ENCODE results near the gene SYNDIG1L.

The SYNDIG1L gene

DNA sequence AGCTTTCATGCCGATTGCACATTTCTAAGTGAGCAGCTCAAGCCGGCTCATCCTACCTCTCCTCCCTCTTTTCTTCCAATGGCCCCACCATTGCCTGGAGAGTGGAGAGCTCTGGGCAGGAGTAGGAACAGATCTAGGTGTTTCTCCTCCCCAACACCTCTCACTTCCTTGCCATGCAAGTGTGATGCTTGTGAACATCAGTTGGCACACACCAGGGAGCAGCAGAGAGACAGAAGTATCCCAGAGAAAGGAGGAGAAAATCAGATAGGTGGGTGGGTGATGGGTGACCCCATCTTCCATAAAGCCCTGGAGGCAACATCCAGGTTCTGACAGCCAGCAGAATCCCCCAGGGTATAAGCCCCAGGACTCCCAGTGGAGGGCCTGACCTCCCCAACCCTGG lies 39.3 kb upstream of the SYNDIG1L start:
- TF ChIP-seq, protein P1, sequence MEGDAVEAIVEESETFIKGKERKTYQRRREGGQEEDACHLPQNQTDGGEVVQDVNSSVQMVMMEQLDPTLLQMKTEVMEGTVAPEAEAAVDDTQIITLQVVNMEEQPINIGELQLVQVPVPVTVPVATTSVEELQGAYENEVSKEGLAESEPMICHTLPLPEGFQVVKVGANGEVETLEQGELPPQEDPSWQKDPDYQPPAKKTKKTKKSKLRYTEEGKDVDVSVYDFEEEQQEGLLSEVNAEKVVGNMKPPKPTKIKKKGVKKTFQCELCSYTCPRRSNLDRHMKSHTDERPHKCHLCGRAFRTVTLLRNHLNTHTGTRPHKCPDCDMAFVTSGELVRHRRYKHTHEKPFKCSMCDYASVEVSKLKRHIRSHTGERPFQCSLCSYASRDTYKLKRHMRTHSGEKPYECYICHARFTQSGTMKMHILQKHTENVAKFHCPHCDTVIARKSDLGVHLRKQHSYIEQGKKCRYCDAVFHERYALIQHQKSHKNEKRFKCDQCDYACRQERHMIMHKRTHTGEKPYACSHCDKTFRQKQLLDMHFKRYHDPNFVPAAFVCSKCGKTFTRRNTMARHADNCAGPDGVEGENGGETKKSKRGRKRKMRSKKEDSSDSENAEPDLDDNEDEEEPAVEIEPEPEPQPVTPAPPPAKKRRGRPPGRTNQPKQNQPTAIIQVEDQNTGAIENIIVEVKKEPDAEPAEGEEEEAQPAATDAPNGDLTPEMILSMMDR (IDR thresholded peaks at IDR 0.05; ENCODE audit: insufficient read depth, low read depth, low read length, missing control alignments): no peak
- no peak for DNase-seq (ENCODE audit: low read depth)
- H3K4me3 ChIP-seq (ENCODE audit: low read length): no peak overlapping the region

DNA sequence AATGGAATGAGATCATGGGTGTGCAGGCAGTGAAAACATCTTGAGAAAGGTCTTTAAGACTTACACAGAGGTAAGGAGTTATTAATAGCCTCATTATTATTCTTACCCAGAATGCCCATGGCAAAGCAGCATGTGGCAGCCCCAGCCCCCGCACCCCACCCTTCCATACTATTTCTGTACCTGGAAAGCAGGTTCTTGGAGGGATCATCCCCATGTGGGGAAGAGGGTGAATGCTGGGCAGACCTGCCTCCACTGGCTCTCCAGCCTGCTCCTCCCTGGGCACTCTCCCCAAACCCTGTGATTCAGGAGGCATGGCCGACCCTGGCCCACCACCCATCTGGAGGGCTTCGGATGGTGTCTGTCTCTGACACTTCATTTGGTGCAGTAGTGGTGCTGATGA lies 38.8 kb upstream of the SYNDIG1L start:
- no peak overlapping the region for H3K4me3 ChIP-seq (ENCODE audit: low read length)
- TF ChIP-seq, protein P1 (IDR thresholded peaks at IDR 0.05; ENCODE audit: insufficient read depth, low read depth, low read length, missing control alignments): no peak
- no peak for DNase-seq (ENCODE audit: low read depth)

DNA sequence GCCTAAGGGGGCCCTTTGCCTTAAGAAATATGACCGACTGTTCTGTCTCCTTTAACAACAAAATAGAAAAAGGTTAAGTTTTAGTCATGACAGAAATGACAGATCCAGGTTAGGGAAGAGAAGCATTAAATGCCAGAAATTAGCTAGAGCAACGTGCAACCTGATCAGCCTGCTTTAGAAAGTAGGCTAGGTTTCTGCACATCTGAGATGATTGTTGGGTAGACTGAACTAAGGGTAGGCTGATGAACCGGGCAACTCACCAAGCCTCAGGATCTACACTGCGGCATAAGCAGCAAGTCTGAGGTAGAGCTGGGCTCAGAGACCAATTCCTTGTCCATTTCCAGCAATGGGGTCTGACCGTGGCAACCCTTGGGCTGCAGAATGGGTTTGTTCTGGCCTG lies 37.7 kb upstream of the SYNDIG1L start:
- DNase-seq (ENCODE audit: low read depth): no peak
- H3K4me3 ChIP-seq (ENCODE audit: low read length): no peak overlapping the region
- TF ChIP-seq, protein P1 (IDR thresholded peaks at IDR 0.05; ENCODE audit: insufficient read depth, low read depth, low read length, missing control alignments): no peak

DNA sequence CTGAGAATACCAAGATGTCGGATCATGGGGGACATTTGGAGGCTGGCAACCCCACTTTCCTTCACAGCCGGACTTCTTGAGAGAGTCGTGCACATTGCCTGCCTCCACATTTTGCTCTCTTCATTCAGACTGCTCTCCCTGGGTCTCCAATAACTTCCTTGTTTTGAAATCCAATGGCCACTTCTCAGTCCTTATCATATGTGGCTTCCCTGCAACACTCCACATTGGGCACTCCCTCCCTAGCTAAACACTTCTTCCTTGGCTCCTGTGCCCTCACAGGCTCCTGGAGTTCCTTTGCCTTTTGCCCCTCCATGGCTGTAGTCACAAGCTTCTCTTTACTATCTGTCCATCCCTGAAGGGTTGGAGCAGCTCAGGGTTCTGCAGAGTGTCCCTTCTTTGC lies 37.0 kb upstream of the SYNDIG1L start:
- TF ChIP-seq, protein P1 (IDR thresholded peaks at IDR 0.05; ENCODE audit: insufficient read depth, low read depth, low read length, missing control alignments): no peak
- DNase-seq (ENCODE audit: low read depth): no peak

DNA sequence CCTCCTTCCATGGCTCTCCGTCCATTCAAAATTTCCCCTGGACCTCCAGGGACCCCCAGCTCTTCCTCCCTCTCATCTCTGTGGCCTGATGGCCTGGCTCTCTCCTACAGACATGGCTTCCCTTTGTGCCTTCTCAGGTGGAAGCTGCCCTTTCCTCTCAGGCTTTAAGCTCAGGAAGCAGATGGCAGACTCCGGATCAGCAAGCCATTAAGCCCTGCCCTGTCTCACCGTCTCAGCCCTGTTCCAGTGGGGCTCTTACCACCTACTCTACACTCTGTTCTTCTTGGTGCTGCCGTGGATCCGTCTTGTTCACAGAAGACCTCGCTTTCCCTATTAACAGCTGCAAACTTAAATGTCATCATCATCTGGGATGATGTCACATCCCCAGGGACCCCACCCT lies 34.0 kb upstream of the SYNDIG1L start:
- TF ChIP-seq, protein P1 (IDR thresholded peaks at IDR 0.05; ENCODE audit: insufficient read depth, low read depth, low read length, missing control alignments): no peak
- H3K4me3 ChIP-seq (ENCODE audit: low read length): no peak overlapping the region
- DNase-seq (ENCODE audit: low read depth): no peak

More for the DNA sequence above, 37.0 kb upstream of the SYNDIG1L start:
- no peak overlapping the region for H3K4me3 ChIP-seq (ENCODE audit: low read length)

DNA sequence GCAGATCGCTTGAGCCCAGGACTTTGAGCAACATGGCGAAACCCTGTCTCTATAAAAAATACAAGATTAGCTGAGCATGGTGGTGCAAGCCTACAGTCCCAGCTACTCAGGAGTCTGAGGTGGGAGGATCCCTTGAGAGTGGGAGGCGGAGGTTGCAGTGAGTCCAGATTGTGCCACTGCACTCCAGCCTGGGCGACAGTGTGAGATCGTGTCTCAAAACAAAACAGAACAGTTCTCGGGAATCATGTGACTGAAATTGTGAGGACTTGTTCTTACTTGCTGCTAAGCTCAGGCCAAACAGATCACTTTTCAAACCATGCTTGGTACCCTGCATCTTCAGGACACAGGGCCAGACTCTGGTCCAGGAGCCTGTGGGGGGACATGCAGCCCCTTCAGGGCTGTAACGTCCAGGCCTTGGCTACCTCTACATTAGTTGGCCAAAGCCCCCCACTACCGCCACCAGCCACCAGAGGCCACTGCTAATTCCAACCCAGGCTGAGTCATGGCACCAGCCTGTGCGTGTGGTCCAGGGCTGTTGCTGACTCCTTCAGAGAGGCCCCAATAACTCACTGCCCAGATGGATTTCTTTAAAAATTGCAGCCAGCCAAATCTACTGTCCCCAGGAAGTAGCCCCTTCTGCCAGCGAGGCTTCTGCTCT lies 33.4 kb upstream of the SYNDIG1L start:
- TF ChIP-seq, protein P1 (IDR thresholded peaks at IDR 0.05; ENCODE audit: insufficient read depth, low read depth, low read length, missing control alignments): peak; percentile 74
- peak; percentile 67 for DNase-seq (ENCODE audit: low read depth)
- H3K4me3 ChIP-seq (ENCODE audit: low read length): no peak overlapping the region

DNA sequence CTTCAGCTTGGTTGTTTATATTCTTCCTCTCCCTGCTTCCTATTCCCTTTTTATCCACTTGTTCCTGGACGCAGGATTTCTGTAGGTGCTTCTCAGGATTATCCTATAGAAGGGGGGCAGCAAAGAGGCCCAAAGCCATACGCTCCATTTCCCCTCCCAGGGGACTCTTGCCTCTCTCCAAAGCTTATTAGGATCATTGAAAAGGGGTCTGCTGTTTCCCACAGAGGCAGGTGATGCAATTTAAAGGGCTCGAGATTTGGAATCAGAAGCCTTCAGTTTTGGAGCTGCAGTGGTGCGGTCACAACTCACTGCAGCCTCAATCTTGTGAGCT lies 31.5 kb upstream of the SYNDIG1L start:
- TF ChIP-seq, protein P1 (IDR thresholded peaks at IDR 0.05; ENCODE audit: insufficient read depth, low read depth, low read length, missing control alignments): no peak
- DNase-seq (ENCODE audit: low read depth): no peak
- no peak overlapping the region for H3K4me3 ChIP-seq (ENCODE audit: low read length)

Measured in epithelial cell of esophagus (primary cell).